CD4-positive, alpha-beta T cell (primary cell): Measurements from ENCODE around the gene BTAF1. TPM values are rescaled to one million over a fixed set of nuclear protein-coding genes. Genes with fewer than 3 reads are reported as not detected.
"Not testable (repeated sequence)": the region's sequence is repeated elsewhere in the genome, so short reads cannot be mapped to it uniquely, and the experiment has no call there.

ENCODE experiments used
- ATAC-seq: fragments of 200-7000 bp; cut with Tn5 transposase; one replicate; pipeline ENCODE4 v1.10.0; 2022; ENCODE audit warnings: mild to moderate bottlenecking; ENCODE audit not compliant: poor library complexity
- CTCF ChIA-PET: fragments of 350-600 bp; sonication (Branson Sonifier 250); formaldehyde crosslinking; loops from one replicate; lab custom pipeline; 2021; ENCODE audit warnings: antibody characterized with exemption, inconsistent platforms; lab: Charles Lee
- POLR2A ChIA-PET: fragments of 350-600 bp; sonication (Branson Sonifier 250); formaldehyde crosslinking; loops from one replicate; lab custom pipeline; 2021; ENCODE audit warnings: antibody characterized with exemption, inconsistent platforms; lab: Charles Lee
- DNase-seq, 14 experiments: peaks; one replicate each; pipeline ENCODE4 v3.0.0-alpha.2; 2013 to 2020; ENCODE audit warnings: mixed read lengths in 2 of 14
- H3K27ac ChIP-seq, 2 donors: one replicate each; pipeline versions ENCODE4 v1.5.1 to v1.7.0; 2013; ENCODE audit warnings: low read length in 2 of 2, low read depth in 1 of 2, mild to moderate bottlenecking in 1 of 2
- H3K27me3 ChIP-seq, 2 experiments: 1 replicate in 1 of 2; 2 replicates in 1 of 2; pipeline versions ENCODE4 v1.6.1 to v1.7.0; 2013; ENCODE audit warnings: low read length in 2 of 2, control low read depth in 1 of 2, mild to moderate bottlenecking in 1 of 2, moderate library complexity in 1 of 2; ENCODE audit not compliant: insufficient read depth in 2 of 2, control insufficient read depth in 1 of 2
- H3K36me3 ChIP-seq: one replicate; pipeline ENCODE4 v1.6.1; 2013; ENCODE audit warnings: low read length, control low read depth; ENCODE audit not compliant: insufficient read depth
- H3K4me1 ChIP-seq: one replicate; pipeline ENCODE4 v1.6.1; 2013; ENCODE audit warnings: low read length, control low read depth; ENCODE audit not compliant: insufficient read depth
- H3K4me3 ChIP-seq: one replicate; pipeline ENCODE4 v1.5.1; 2013; ENCODE audit warnings: mild to moderate bottlenecking, low read length, moderate library complexity
- H3K9me3 ChIP-seq, 2 experiments: 1 replicate in 1 of 2; 2 replicates in 1 of 2; pipeline versions ENCODE4 v1.6.1 to v1.7.0; 2013; ENCODE audit warnings: low read length in 2 of 2, mild to moderate bottlenecking in 2 of 2, control low read depth in 1 of 2, moderate library complexity in 1 of 2; ENCODE audit not compliant: control insufficient read depth in 1 of 2, insufficient read depth in 1 of 2
- H3K27ac Mint-ChIP-seq: one replicate; pipeline ENCODE4 v1.8.0; 2020; ENCODE audit warnings: mixed read lengths
- H3K27me3 Mint-ChIP-seq: one replicate; pipeline ENCODE4 v1.8.0; 2021; ENCODE audit warnings: mixed read lengths
- H3K36me3 Mint-ChIP-seq: one replicate; pipeline ENCODE4 v1.8.0; 2021; ENCODE audit warnings: low read depth, mixed read lengths
- H3K4me1 Mint-ChIP-seq: one replicate; pipeline ENCODE4 v1.8.0; 2021; ENCODE audit warnings: low read depth, mixed read lengths
- H3K4me3 Mint-ChIP-seq: one replicate; pipeline ENCODE4 v1.8.0; 2020; ENCODE audit warnings: mild to moderate bottlenecking, mixed read lengths
- H3K9me3 Mint-ChIP-seq: one replicate; pipeline ENCODE4 v1.8.0; 2020; ENCODE audit warnings: mixed read lengths
- intact Hi-C, 2 experiments: fragments of 100-400 bp; cut with DNase I in 1 of 2; cut with micrococcal nuclease in 1 of 2; formaldehyde crosslinking; loops; one replicate each; pipeline versions ENCODE4 v1.15.1 to v1.9.0; 2023 to 2025; cut with DNase I, micrococcal nuclease
- total RNA-seq, 174 experiments: library from RNA in 2 of 174; stranded (reverse) in 2 of 174; gene quantifications; one replicate each; pipeline ENCODE4 v1.2.3 and lab custom pipeline; 2021 to 2026
- TF ChIP-seq, protein P1 (sequence below): fragments of 200-600 bp; IDR thresholded peaks from one replicate; pipeline ENCODE4 v1.8.0; 2022; ENCODE audit warnings: antibody characterized with exemption, mild to moderate bottlenecking

Gene BTAF1
- total RNA-seq, 2 experiments from 2014 or later: 80.8 to 85.8 TPM

GRCh38 chr10:92031580-92031979 is 108.0 kb downstream of the BTAF1 start:
- no peaks in the 10 kb centered on the region for H3K4me1 ChIP-seq
- no peak overlapping the region for H3K27ac Mint-ChIP-seq
- no peaks in the 10 kb centered on the region for H3K27me3 ChIP-seq
- H3K36me3 Mint-ChIP-seq: peaks cover 78% of the 10 kb centered on the region
- intact Hi-C loops: no loop called here
- ChIA-PET POLR2A (interaction anchor here (0.6 kb wide), 1 partner anchor 560 kb away, joined by 3 read pairs; no protein-coding TSS in a partner anchor), CTCF (no interaction called here)
- ATAC-seq (no peak), DNase-seq (no peak)
- no peaks in the 10 kb centered on the region for H3K27me3 Mint-ChIP-seq
- no peak overlapping the region for H3K4me3 ChIP-seq
- H3K36me3 ChIP-seq: peaks cover 48% of the 10 kb centered on the region
- H3K9me3 Mint-ChIP-seq: peaks cover 4% of the 10 kb centered on the region
- no peaks in the 10 kb centered on the region for H3K4me1 Mint-ChIP-seq
- no peak overlapping the region for H3K4me3 Mint-ChIP-seq
- no peaks in the 10 kb centered on the region for H3K9me3 ChIP-seq
- H3K27ac ChIP-seq: no peak overlapping the region
- TF ChIP-seq, protein P1, sequence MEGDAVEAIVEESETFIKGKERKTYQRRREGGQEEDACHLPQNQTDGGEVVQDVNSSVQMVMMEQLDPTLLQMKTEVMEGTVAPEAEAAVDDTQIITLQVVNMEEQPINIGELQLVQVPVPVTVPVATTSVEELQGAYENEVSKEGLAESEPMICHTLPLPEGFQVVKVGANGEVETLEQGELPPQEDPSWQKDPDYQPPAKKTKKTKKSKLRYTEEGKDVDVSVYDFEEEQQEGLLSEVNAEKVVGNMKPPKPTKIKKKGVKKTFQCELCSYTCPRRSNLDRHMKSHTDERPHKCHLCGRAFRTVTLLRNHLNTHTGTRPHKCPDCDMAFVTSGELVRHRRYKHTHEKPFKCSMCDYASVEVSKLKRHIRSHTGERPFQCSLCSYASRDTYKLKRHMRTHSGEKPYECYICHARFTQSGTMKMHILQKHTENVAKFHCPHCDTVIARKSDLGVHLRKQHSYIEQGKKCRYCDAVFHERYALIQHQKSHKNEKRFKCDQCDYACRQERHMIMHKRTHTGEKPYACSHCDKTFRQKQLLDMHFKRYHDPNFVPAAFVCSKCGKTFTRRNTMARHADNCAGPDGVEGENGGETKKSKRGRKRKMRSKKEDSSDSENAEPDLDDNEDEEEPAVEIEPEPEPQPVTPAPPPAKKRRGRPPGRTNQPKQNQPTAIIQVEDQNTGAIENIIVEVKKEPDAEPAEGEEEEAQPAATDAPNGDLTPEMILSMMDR: no peak

DNA sequence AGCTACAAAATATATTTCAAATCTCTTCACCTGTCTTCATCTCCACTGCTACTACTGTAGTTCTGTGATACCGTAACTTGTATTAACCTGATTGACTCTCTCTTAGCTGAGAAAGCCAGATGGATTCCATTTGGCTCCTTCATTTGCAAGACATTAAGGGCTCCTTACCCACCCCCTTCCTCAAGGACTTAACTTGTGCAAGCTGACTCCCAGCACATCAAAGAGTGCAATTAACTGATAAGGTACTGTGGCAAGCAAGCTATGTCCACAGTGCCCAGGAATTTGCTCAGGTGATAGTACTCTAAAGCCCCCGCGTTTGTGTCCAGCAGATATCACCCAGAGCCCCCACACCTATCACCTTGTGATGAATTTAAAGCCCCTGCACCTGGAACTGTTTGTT is 109.5 kb downstream of the BTAF1 start:
- H3K4me3 Mint-ChIP-seq, H3K27ac ChIP-seq, POLR2A ChIA-PET, H3K4me1 ChIP-seq, H3K9me3 ChIP-seq, H3K9me3 Mint-ChIP-seq, intact Hi-C loops, DNase-seq, H3K4me1 Mint-ChIP-seq, H3K27me3 Mint-ChIP-seq, CTCF ChIA-PET, H3K4me3 ChIP-seq, H3K27ac Mint-ChIP-seq, ATAC-seq, H3K27me3 ChIP-seq: not testable (repeated sequence)
- peaks cover 34% of the 10 kb centered on the region for H3K36me3 ChIP-seq
- H3K36me3 Mint-ChIP-seq: peaks cover 63% of the 10 kb centered on the region

DNA sequence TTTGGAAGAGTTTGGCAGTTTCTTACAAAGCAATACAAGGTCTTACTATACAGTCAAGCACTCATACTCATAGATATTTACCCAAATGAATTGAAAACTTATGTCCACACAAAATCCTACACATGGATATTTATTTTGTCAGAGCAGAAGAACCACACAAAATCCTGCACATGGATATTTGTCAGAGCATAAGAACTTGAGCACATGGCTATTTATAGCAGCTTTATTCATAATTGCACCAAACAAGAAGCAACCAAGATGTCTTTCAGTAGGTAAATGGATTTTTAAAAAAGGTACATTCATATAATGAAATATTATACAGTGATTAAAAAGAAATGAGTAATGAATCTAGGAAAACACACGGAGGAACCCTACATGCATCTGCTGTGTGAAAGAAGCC is 115.4 kb downstream of the BTAF1 start:
- ChIA-PET CTCF (no interaction called here), POLR2A (no interaction called here)
- Histone ChIP-seq H3K36me3 (no peaks in the 10 kb centered on the region), H3K27ac (no peak overlapping the region), H3K4me1 (no peaks in the 10 kb centered on the region), H3K27me3 (no peaks in the 10 kb centered on the region), H3K4me3 (no peak overlapping the region), H3K9me3 (no peaks in the 10 kb centered on the region)
- Mint-ChIP-seq H3K9me3 (peaks cover 6% of the 10 kb centered on the region), H3K27me3 (no peaks in the 10 kb centered on the region), H3K4me1 (no peaks in the 10 kb centered on the region), H3K4me3 (no peak overlapping the region), H3K27ac (no peak overlapping the region), H3K36me3 (peaks cover 11% of the 10 kb centered on the region)
- DNase-seq (no peak), ATAC-seq (no peak)
- intact Hi-C loops: no loop called here
- TF ChIP-seq, protein P1: no peak

GRCh38 chr10:92042541-92042940 is 119.0 kb downstream of the BTAF1 start:
- no peaks in the 10 kb centered on the region for H3K27me3 Mint-ChIP-seq
- no peak overlapping the region for H3K27ac ChIP-seq
- TF ChIP-seq, protein P1: no peak
- intact Hi-C loops: no loop called here
- POLR2A ChIA-PET: no interaction called here
- peaks cover 2% of the 10 kb centered on the region for H3K9me3 Mint-ChIP-seq
- CTCF ChIA-PET: no interaction called here
- DNase-seq: no peak
- no peak overlapping the region for H3K27ac Mint-ChIP-seq
- H3K4me3 Mint-ChIP-seq: no peak overlapping the region
- H3K9me3 ChIP-seq: peaks cover 0 to 8% of the 10 kb centered on the region in 2 experiments
- H3K4me3 ChIP-seq: no peak overlapping the region
- ATAC-seq: no peak
- H3K4me1 ChIP-seq: no peaks in the 10 kb centered on the region
- H3K27me3 ChIP-seq: no peaks in the 10 kb centered on the region
- H3K4me1 Mint-ChIP-seq: peaks cover 5% of the 10 kb centered on the region
- no peaks in the 10 kb centered on the region for H3K36me3 Mint-ChIP-seq
- H3K36me3 ChIP-seq: no peaks in the 10 kb centered on the region
